Ammon's horn (tissue), 1 donor: ENCODE measurements around the gene CCL27.

ENCODE experiments used
- DNase-seq: peaks from one replicate; pipeline ENCODE4 v3.0.0-alpha.2; 2016; ENCODE audit warnings: low spot score

CCL27 gene

DNA sequence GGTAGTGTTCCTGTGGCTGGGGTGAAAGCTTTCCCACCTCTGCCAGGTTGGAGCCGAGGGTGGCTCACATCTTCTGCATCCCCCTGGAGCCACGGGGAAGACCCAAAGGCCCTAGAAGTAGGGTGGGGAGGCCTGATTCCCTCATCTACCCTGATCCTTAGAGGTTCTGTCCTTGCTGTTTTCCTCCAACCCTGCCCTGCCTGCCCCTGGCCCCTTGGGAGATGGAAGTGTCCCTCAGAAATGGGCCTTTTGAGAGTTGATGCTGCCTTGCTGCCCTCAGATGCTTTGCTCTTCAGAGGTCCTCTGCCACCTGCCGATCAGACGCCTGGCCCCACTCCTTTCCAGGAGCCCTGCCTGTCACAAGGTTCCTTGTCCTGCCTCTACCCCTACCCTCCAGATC, 22.4 kb upstream of the CCL27 start:
- no peak for DNase-seq

- no peak for DNase-seq
Measured at GRCh38 chr9:34684145-34684544, 21.7 kb upstream of the CCL27 start.

- no peak for DNase-seq
Measured at GRCh38 chr9:34675869-34676268, 13.4 kb upstream of the CCL27 start.

DNA sequence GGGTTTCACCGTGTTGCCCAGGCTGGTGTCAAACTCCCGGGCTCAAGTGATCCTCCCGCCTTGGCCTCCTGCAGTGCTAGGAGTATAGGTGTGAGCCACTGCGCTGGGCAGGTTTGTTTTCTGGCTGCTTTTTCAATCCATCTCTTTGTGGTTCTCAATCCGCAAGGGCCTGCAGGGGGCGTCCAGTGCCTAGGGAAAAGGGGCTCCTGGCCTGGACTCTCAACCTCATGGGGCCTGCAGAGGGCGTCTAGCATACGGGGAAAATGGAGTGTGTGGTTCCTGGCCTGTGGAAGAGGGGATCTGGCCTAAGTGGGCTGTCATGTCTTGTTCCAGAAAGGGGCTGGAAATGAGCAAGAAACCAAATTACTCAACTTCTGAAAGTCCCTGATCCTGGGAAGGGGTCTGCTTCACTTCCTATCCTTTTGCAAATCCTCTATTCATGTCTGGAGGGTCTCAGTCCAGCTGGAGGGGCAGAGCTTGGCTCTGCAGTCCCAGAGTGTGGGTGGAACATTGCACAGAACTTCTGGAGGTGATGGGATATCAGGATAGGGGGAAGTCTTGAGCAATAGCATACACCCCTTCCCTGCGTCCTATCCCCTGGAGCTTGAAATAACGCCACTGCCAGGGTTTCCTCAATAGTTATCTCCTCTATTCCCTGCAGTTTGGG, 12.7 kb upstream of the CCL27 start:
- DNase-seq: peak; percentile 53

- no peak for DNase-seq
Measured at GRCh38 chr9:34674440-34674839, 12.0 kb upstream of the CCL27 start.

- no peak for DNase-seq
Measured at GRCh38 chr9:34671307-34671706, 8.8 kb upstream of the CCL27 start.

- DNase-seq: no peak
Measured at GRCh38 chr9:34669809-34670562, 7.5 kb upstream of the CCL27 start.

DNA sequence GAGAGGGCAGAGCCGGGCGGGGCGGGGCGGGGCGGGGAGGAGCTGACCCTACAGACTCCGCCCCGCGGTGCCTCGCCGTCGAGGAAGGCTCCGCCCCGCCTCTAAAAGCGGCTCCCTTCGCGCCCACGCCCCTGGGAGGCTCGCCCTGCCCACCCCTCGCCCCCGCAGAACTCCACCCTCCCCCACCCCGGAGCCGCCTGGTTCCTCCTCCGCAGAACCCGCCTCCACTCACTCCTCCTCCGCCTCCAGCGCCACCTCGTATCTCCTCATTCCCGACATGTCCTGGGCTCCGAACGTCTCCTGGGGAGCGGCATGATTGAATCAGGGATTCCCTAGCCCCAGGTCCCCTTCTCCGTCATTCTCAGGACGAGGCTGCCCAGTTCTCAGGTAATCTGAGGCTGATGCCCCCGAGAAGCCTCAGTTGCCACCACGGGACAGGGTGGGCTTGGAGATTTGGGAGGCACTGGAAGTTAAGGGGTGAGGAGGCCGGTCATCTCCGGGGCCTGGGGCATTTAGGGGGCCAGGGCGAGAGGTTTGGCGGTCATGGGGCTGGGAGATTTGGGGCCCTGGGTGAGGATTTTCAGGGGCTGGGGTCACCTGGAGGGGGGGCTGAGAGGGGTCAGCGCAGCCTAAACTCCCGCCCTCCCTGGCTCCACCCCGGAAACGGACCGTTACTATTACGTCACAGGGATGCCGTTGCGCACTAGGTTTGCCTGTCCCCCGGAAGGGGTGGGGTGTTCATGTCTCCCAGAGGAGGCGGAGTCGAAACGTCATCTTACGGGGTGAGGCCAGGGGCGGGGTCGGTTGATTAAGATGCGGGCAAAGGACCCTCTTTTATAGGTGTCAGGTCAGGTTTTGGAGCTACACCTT, 3.2 kb upstream of the CCL27 start:
- DNase-seq: peak; percentile 97

DNA sequence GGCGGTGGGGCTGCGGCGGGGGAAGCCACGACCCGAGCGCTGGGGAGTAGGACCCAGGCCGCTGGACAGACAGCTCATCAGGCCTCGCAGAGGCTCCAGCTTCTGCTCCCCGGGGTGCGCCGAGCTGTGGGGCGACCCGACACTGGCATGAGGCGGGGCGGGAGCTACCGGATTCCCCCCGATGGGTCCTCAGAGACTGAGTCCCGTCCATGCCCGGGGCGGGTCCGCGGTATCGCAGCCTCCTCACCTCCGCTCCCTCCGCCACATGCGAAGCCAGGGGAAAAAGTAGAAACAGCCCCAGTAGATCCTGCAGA, 2.6 kb upstream of the CCL27 start:
- no peak for DNase-seq

DNA sequence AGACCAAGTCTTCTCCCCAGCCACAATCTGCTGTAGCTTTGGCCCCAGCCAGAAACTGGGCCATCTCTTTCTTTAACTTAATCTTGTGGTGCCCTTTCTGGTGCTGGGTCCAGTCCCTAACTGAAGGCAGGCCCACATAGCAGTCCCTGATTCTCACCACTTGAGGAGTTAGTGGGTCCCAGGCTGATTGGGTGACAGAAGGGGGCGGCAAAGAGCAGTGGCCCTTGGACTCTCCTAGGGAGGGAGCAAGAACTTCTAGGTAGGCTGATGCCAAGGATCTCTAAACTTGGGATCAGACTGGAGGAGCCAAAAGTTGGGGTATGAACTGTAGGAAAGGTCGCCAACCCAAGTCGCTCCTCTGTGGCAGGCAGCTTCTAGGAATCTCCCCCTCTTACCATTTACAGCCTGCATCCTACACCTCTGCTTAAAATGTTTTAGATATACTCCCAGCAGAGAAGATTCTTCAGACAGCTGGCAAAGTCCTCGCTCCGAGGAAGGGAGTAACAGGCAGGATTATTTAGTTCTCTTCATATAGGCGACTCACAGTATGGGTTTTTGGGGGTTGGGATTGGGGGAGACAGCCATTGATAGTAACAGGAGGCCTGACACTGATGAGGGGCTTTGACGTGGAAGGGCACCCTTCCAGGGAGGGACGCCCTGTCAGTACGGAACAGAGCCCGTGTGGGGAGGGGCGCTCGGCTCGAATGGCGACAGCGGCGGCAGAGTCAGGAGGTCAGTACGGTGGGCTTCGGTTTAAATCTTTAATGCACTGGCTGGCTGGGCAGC, 2.0 kb upstream of the CCL27 start:
- DNase-seq: peak; percentile 86

DNA sequence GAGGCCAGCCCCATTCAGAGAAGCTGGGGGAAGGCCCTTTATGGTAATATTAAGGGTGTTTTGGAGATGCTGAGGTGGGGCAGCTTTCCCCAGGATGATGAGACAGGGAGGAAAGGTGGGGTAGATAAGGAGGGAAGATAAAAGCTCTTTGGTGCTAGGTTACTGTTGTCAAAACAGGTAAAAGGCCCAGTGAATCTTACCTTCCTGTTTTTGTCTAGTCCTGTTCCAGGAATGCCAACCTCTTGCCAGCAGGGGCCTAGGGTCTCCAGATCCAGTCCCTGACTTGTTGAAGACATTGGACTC, 797 bp upstream of the CCL27 start:
- DNase-seq: no peak

- no peak for DNase-seq
Measured at GRCh38 chr9:34659592-34660253, 2.7 kb downstream of the CCL27 start.

- DNase-seq: no peak
Measured at GRCh38 chr9:34658461-34658860, 4.0 kb downstream of the CCL27 start.

GRCh38 chr9:34656992-34657391, 5.5 kb downstream of the CCL27 start:
- DNase-seq: no peak

GRCh38 chr9:34655394-34655793, 7.1 kb downstream of the CCL27 start:
- DNase-seq: no peak

DNA sequence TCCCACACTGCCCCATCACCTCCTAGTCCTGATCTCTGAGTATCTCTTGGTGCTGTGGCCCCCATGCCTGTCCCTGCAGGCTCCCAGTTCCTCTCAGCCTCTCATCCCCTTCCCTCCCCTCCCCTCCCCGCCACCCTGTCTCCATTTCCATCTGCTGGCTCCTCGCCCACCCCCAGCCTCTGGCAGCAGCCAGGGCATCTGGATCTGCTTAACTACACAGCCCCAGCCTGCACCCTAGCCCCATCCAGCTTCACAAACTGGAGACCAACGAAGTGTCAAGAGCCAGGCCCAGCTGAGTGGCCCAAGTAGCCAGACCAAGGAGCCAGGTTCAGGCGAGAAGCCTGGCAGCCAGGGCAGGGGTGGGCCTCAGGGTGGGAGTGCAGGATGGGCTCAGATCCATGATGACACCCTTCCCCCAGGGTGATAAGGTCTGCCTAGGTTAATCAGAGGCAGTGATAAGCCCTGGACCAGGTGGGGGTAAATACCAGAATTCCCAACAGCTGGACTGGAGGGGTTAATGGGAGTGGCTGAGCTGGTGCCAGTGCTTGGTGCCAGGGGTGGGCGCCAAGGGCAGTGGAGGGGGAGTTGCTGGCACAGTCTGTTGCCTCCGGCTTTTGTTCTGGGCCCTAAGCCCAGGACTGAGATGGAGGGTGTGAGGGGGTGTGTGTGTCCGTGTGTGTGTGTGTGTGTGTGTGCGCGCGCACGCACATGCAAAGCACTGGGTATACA, 8.0 kb downstream of the CCL27 start:
- peak; percentile 89 for DNase-seq

- no peak for DNase-seq
Measured at GRCh38 chr9:34653151-34654072, 9.0 kb downstream of the CCL27 start.

DNA sequence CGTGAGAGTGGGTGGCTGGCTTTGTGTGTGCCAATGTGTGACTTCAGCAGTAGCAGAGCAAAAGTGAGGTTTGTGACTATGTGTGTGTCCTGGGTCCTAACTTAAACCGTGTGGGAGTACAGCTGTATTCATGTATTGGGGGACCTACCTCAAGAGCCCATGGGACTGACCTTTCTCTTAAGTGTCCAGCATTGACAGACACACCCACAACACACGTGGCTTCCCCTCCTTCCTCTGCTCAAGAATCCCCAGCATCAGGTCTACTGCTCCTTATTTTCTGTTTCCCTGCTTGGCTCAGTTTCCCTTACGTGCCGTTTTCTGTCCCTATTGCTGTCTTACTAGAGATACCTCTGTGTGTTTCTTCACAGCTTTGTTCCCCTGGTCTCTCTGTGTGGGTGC, 9.9 kb downstream of the CCL27 start:
- no peak for DNase-seq

DNA sequence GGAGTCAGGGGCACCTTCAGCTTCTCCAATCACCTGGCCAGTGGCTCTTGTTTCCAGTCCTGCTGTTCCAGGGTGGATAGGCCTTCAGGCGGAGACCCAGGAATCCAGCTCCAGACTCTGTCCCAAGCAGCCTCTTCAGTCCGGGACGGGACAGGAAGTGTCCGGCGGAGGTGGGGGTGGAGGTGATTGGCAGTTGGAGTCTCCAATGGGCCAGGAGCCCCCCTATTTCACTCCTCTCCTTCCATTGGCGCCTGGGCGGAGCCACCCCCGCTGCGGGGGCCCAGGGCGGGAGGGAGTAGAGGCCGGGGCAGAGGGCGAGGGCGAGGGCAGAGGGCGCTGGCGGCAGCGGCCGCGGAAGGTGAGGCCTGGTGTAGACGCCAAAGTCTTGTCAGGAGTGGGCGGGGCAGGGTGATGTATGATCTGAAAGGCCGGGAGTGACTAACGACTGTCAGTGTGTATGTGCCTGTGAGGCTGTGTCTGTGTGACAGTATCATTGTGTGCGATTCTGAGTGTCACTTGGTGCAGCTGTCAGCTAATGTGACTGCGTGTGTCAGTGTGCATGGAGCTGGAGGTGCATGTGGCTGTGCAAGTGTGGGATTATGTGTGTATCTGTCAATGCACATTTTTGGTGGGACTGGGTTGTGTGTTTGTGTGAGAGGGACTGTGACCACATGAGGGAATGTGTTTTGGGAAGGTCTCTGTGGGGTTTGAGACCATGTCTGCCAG, 10.4 kb downstream of the CCL27 start, which contains the start of gene IL11RA:
Gene IL11RA, plus strand, starts transcription at position 310 of the 726 bp plus-strand sequence. CDS start 3,033 bp downstream, outside the sequence.
- DNase-seq: peak; percentile 91
